MCF 10A (cell line): ENCODE measurements around the gene EPB41L4A. TPM values are rescaled to one million over a fixed set of nuclear protein-coding genes. Genes with fewer than 3 reads are reported as not detected.
"Not testable (repeated sequence)": the region's sequence is repeated elsewhere in the genome, so short reads cannot be mapped to it uniquely, and the experiment has no call there.

Experiments
- Bru-seq: library from RNA; stranded (reverse); fragments of 400-500 nt; gene quantifications from one replicate; lab custom pipeline; 2021; lab: Mats Ljungman, UMichigan
- BruChase-seq, 2 experiments: library from RNA; stranded (reverse); fragments of 400-500 nt; gene quantifications; one replicate each; lab custom pipeline; 2021; lab: Mats Ljungman, UMichigan
- BruUV-seq: library from RNA; stranded (reverse); fragments of 400-500 nt; replicated peaks from 2 replicates; lab custom pipeline; 2021; lab: Mats Ljungman, UMichigan
- CTCF ChIA-PET: fragments of 300-600 bp; sonication (Branson Sonifier 250); formaldehyde crosslinking; extraction: SDS; loops from one replicate; lab custom pipeline; 2021; ENCODE audit warnings: antibody characterized with exemption, inconsistent platforms; lab: Yijun Ruan, JAX
- POLR2A ChIA-PET: fragments of 300-600, 350-650 bp; sonication (Branson Sonifier 250); formaldehyde crosslinking; extraction: SDS; loops from one replicate; lab custom pipeline; 2020; ENCODE audit warnings: antibody characterized with exemption, inconsistent platforms; lab: Yijun Ruan, JAX
- DNase-seq: peaks from one replicate; pipeline ENCODE4 v3.0.0-alpha.2; 2018; ENCODE audit not compliant: unreplicated experiment
- H3K27ac Mint-ChIP-seq: one replicate; pipeline ENCODE4 v1.8.0; 2022; ENCODE audit warnings: mild to moderate bottlenecking, low read depth, mixed read lengths; ENCODE audit not compliant: unreplicated experiment
- H3K27me3 Mint-ChIP-seq: one replicate; pipeline ENCODE4 v1.8.0; 2022; ENCODE audit warnings: mixed read lengths; ENCODE audit not compliant: insufficient read depth, unreplicated experiment
- H3K36me3 Mint-ChIP-seq: one replicate; pipeline ENCODE4 v1.8.0; 2022; ENCODE audit warnings: mild to moderate bottlenecking, moderate library complexity, mixed read lengths; ENCODE audit not compliant: insufficient read depth, unreplicated experiment
- H3K4me1 Mint-ChIP-seq: one replicate; pipeline ENCODE4 v1.8.0; 2022; ENCODE audit warnings: mixed read lengths; ENCODE audit not compliant: insufficient read depth, unreplicated experiment
- H3K4me3 Mint-ChIP-seq: one replicate; pipeline ENCODE4 v1.8.0; 2022; ENCODE audit warnings: mild to moderate bottlenecking, moderate library complexity, mixed read lengths; ENCODE audit not compliant: unreplicated experiment
- H3K9me3 Mint-ChIP-seq: one replicate; pipeline ENCODE4 v1.8.0; 2022; ENCODE audit warnings: mixed read lengths; ENCODE audit not compliant: unreplicated experiment
- CTCF ChIP-seq: fragments of 200-600 bp; IDR thresholded peaks from one replicate; pipeline ENCODE4 v1.8.0; 2022; ENCODE audit warnings: antibody characterized with exemption, mild to moderate bottlenecking; ENCODE audit not compliant: unreplicated experiment
- intact Hi-C: fragments of 100-400 bp; cut with micrococcal nuclease; formaldehyde crosslinking; loops from 2 replicates; pipeline ENCODE4 v1.14.1; 2022
- long read RNA-seq: library from polyadenylated mRNA; stranded (forward); transcript quantifications from one replicate; pipeline ENCODE4 v2.0.0, GENCODE V29; 2022
- total RNA-seq: library from RNA; stranded (reverse); gene quantifications from 2 replicates; pipeline ENCODE4 v1.2.3, GENCODE V29; 2022

The EPB41L4A gene
- total RNA-seq = 12.4 and 12.7 TPM in 2 replicates
- Bru-seq, nascent RNA = percentile 70 among the genes with signal in this experiment
- percentile 57 among the genes with signal in this experiment for BruChase-seq, experiment 1, labeled RNA remaining after a 6-hour chase
- BruChase-seq, experiment 2, labeled RNA remaining after a 2-hour chase = percentile 66 among the genes with signal in this experiment
- long read RNA-seq, full-length matches to known transcripts = 3 of 23 reads
- long read RNA-seq, partial matches to known transcripts = 1 of 23 reads
- long read RNA-seq, other reads (novel, unspliced or antisense) = 19 of 23 reads

GRCh38 chr5:112419164-112419985, at the start of gene EPB41L4A:
TSS of gene EPB41L4A (minus strand) at chr5:112419277. CDS start at chr5:112419039, 238 bp downstream.
- peak within 1 kb of the TSS; percentile 20 for H3K27ac Mint-ChIP-seq
- peaks cover 1% of the 10 kb centered on the region for H3K4me1 Mint-ChIP-seq
- ChIA-PET CTCF (interaction anchor here (0.6 to 6.0 kb wide), 40 partner anchors 9 to 828 kb away, joined by 3 to 178 read pairs (median 4); no protein-coding TSS in a partner anchor), POLR2A (interaction anchor here (0.6 to 5.9 kb wide), 29 partner anchors 9 to 319 kb away, joined by 3 to 97 read pairs (median 5); no protein-coding TSS in a partner anchor)
- intact Hi-C loops = no loop called here
- H3K4me3 Mint-ChIP-seq = peak within 1 kb of the TSS; percentile 77
- peak; percentile 43 for DNase-seq
- TF ChIP-seq CTCF = no peak
- H3K36me3 Mint-ChIP-seq = no peaks in the 10 kb centered on the region
- no peaks in the 10 kb centered on the region for H3K9me3 Mint-ChIP-seq
- no peaks in the 10 kb centered on the region for H3K27me3 Mint-ChIP-seq
- BruUV-seq = no TSS peak

DNA sequence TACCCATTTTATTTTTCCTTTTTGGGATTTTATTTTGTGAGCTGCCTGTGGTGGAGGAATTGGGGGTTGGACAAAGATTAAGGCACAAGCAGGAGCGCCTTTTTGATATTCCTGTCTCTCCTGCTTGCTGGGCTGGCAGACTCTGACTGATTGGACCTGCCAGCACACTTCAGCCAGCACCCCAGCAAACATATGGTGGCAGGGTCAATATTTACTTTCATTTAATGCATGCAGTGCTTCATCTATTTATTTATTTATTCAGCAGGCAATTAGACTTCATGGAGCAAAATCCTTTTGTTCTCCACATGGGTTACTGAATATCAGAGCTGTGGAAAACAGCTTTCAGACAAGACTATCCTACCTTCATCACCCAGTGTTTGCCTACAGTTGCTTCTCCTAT, 48.4 kb upstream of the EPB41L4A start:
- Mint-ChIP-seq H3K4me1 (no peaks in the 10 kb centered on the region), H3K27me3 (peaks cover 21% of the 10 kb centered on the region), H3K36me3 (no peaks in the 10 kb centered on the region), H3K4me3 (no peak overlapping the region), H3K27ac (no peak overlapping the region), H3K9me3 (peaks cover 7% of the 10 kb centered on the region)
- ChIA-PET POLR2A (no interaction called here), CTCF (interaction anchor here (0.5 kb wide), 1 partner anchor 9 kb away, joined by 3 read pairs; no protein-coding TSS in a partner anchor)
- BruUV-seq = no TSS peak
- intact Hi-C loops = no loop called here
- DNase-seq = no peak
- no peak for TF ChIP-seq CTCF

DNA sequence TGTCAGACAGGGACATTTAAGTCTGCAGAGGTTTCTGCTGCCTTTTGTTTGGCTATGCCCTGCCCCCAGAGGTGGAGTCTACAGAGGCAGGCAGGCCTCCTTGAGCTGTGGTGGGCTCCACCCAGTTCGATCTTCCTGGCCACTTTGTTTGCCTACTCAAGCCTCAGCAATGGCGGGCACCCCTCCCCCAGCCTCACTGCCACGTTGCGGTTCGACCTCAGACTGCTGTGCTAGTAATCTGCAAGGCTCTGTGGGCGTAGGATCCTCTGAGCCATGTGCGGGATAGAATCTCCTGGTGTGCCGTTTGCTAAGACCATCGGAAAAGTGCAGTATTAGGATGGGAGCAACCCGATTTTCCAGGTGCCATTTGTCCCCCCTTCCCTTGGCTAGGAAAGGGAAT, 47.2 kb upstream of the EPB41L4A start:
- intact Hi-C loops, H3K4me3 Mint-ChIP-seq, DNase-seq, H3K4me1 Mint-ChIP-seq, CTCF ChIA-PET, POLR2A ChIA-PET, H3K36me3 Mint-ChIP-seq, H3K27ac Mint-ChIP-seq, H3K9me3 Mint-ChIP-seq, BruUV-seq: not testable (repeated sequence)
- peaks cover 21% of the 10 kb centered on the region for H3K27me3 Mint-ChIP-seq

DNA sequence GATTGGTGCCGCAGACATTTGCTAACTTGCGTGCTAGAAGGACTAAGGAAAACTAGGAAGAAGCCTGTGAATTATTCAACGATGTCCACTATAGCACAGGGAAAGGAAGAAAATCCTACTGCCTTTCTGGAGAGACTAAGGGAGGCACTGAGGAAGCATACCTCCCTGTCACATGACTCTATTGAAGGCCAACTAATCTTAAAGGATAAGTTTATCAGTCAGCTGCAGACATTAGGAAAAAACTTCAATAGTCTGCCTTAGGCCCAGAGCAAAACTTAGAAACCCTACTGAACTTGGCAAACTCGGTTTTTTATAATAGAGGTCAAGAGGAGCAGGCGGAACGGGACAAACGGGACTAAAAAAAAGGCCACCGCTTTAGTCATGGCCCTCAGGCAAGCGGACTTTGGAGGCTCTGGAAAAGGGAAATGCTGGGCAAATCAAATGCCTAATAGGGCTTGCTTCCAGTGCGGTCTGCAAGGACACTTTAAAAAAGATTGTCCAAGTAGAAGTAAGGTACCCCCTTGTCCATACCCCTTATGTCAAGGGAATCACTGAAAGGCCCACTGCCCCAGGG, 28.2 kb upstream of the EPB41L4A start:
- H3K27ac Mint-ChIP-seq, intact Hi-C loops, H3K9me3 Mint-ChIP-seq, DNase-seq, H3K27me3 Mint-ChIP-seq, CTCF ChIA-PET, BruUV-seq, H3K4me1 Mint-ChIP-seq, H3K4me3 Mint-ChIP-seq, H3K36me3 Mint-ChIP-seq, POLR2A ChIA-PET: not testable (repeated sequence)
